ENCODE data around the gene CPXM2. TPM values are rescaled to one million over a fixed set of nuclear protein-coding genes. Genes with fewer than 3 reads are reported as not detected.

Gene CPXM2
- total and polyA plus RNA-seq, 4 donors = 0.05 to 0.92 (median 0.44) TPM

- Histone ChIP-seq H3K27ac (ENCODE audit: low read depth in 1 of 2, low read length in 2 of 2) (no peak overlapping the region), H3K27me3 (ENCODE audit: control insufficient read depth in 4 of 4, insufficient read depth in 4 of 4, low read length in 3 of 4) (peaks cover 0 to 7% (median 3%) of the 10 kb centered on the region in 4 donors), H3K4me3 (ENCODE audit: low read depth in 1 of 3, low read length in 3 of 3) (no peak overlapping the region), H3K9me3 (ENCODE audit: control insufficient read depth in 4 of 4, low read length in 3 of 4) (peaks cover 3 to 18% (median 7%) of the 10 kb centered on the region in 4 donors), H3K4me1 (ENCODE audit: control insufficient read depth in 4 of 4, insufficient read depth in 4 of 4, low read length in 3 of 4) (no peaks in the 10 kb centered on the region), H3K36me3 (ENCODE audit: control insufficient read depth in 4 of 4, insufficient read depth in 3 of 4, low read depth in 1 of 4, low read length in 3 of 4) (no peaks in the 10 kb centered on the region), H3K9ac (ENCODE audit: low read depth in 1 of 2, low read length in 2 of 2) (no peak overlapping the region)
- TF ChIP-seq RXRA (IDR thresholded peaks at IDR 0.05) (no peak), CTCF (IDR thresholded peaks at IDR 0.05; ENCODE audit: low read depth, low read length, missing input control) (no peak), FOXA2 (IDR thresholded peaks at IDR 0.05) (no peak), JUND (IDR thresholded peaks at IDR 0.05) (no peak), TAF1 (conservative IDR thresholded peaks at IDR 0.05) (no peak), SP1 (IDR thresholded peaks at IDR 0.05) (no peak), GABPA (IDR thresholded peaks at IDR 0.05 in 1 of 2, conservative IDR thresholded peaks at IDR 0.05 in 1 of 2) (no peak), ZBTB33 (IDR thresholded peaks at IDR 0.05) (no peak), YY1 (IDR thresholded peaks at IDR 0.05) (no peak)
- TF ChIP-seq, protein P1, sequence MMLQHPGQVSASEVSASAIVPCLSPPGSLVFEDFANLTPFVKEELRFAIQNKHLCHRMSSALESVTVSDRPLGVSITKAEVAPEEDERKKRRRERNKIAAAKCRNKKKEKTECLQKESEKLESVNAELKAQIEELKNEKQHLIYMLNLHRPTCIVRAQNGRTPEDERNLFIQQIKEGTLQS (IDR thresholded peaks at IDR 0.05) = no peak
- TF ChIP-seq, protein P2, sequence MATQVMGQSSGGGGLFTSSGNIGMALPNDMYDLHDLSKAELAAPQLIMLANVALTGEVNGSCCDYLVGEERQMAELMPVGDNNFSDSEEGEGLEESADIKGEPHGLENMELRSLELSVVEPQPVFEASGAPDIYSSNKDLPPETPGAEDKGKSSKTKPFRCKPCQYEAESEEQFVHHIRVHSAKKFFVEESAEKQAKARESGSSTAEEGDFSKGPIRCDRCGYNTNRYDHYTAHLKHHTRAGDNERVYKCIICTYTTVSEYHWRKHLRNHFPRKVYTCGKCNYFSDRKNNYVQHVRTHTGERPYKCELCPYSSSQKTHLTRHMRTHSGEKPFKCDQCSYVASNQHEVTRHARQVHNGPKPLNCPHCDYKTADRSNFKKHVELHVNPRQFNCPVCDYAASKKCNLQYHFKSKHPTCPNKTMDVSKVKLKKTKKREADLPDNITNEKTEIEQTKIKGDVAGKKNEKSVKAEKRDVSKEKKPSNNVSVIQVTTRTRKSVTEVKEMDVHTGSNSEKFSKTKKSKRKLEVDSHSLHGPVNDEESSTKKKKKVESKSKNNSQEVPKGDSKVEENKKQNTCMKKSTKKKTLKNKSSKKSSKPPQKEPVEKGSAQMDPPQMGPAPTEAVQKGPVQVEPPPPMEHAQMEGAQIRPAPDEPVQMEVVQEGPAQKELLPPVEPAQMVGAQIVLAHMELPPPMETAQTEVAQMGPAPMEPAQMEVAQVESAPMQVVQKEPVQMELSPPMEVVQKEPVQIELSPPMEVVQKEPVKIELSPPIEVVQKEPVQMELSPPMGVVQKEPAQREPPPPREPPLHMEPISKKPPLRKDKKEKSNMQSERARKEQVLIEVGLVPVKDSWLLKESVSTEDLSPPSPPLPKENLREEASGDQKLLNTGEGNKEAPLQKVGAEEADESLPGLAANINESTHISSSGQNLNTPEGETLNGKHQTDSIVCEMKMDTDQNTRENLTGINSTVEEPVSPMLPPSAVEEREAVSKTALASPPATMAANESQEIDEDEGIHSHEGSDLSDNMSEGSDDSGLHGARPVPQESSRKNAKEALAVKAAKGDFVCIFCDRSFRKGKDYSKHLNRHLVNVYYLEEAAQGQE (IDR thresholded peaks at IDR 0.05) = no peak
- DNase-seq (ENCODE audit: low spot score) = no peak
- 65% methylated on average over 7 of the region's 7 CpGs for WGBS
Measured at GRCh38 chr10:123926401-123927264, 35.0 kb upstream of the CPXM2 start.

- H3K27me3 ChIP-seq (ENCODE audit: control insufficient read depth in 4 of 4, insufficient read depth in 4 of 4, low read length in 3 of 4) = peaks cover 0 to 6% (median 2%) of the 10 kb centered on the region in 4 donors
- 58% methylated on average over 2 of the region's 2 CpGs for WGBS
- no peak overlapping the region for H3K4me3 ChIP-seq (ENCODE audit: low read depth in 1 of 3, low read length in 3 of 3)
- no peak overlapping the region for H3K27ac ChIP-seq (ENCODE audit: low read depth in 1 of 2, low read length in 2 of 2)
- H3K4me1 ChIP-seq (ENCODE audit: control insufficient read depth in 4 of 4, insufficient read depth in 4 of 4, low read length in 3 of 4) = no peaks in the 10 kb centered on the region
- H3K36me3 ChIP-seq (ENCODE audit: control insufficient read depth in 4 of 4, insufficient read depth in 3 of 4, low read depth in 1 of 4, low read length in 3 of 4) = no peaks in the 10 kb centered on the region
- no peak overlapping the region for H3K9ac ChIP-seq (ENCODE audit: low read depth in 1 of 2, low read length in 2 of 2)
- H3K9me3 ChIP-seq (ENCODE audit: control insufficient read depth in 4 of 4, low read length in 3 of 4) = peaks cover 3 to 9% (median 6%) of the 10 kb centered on the region in 4 donors
- DNase-seq (ENCODE audit: low spot score) = no peak
- TF ChIP-seq ZBTB33 (IDR thresholded peaks at IDR 0.05) = no peak
- no peak for TF ChIP-seq CTCF (IDR thresholded peaks at IDR 0.05; ENCODE audit: low read depth, low read length, missing input control)
- no peak for TF ChIP-seq RXRA (IDR thresholded peaks at IDR 0.05)
- TF ChIP-seq TAF1 (conservative IDR thresholded peaks at IDR 0.05) = no peak
- no peak for TF ChIP-seq GABPA (IDR thresholded peaks at IDR 0.05 in 1 of 2, conservative IDR thresholded peaks at IDR 0.05 in 1 of 2)
- no peak for TF ChIP-seq SP1 (IDR thresholded peaks at IDR 0.05)
- no peak for TF ChIP-seq NR2F2 (IDR thresholded peaks at IDR 0.05)
- TF ChIP-seq, protein P2 (IDR thresholded peaks at IDR 0.05) = no peak
Measured at GRCh38 chr10:123922126-123922525, 30.5 kb upstream of the CPXM2 start.
